Activated T-cell treated with anti-CD3 and anti-CD28 coated beads for 24 hours (primary cell): ENCODE results near the gene HK1.
A peak's percentile ranks its signal among the peaks of the same experiment; 100 is the strongest.
"Not testable (repeated sequence)": the region's sequence is repeated elsewhere in the genome, so short reads cannot be mapped to it uniquely, and the experiment has no call there.

Experiments used
- DNase-seq: peaks from one replicate; pipeline ENCODE4 v3.0.0-alpha.2; 2020; ENCODE audit warnings: low read depth

The HK1 gene

GRCh38 chr10:69421611-69422308, 143.5 kb downstream of the HK1 start:
- no peak for DNase-seq

GRCh38 chr10:69422676-69423075, 144.4 kb downstream of the HK1 start:
- no peak for DNase-seq

- no peak for DNase-seq
Observed at GRCh38 chr10:69425041-69425440, 146.7 kb downstream of the HK1 start.

GRCh38 chr10:69425511-69426298, 147.4 kb downstream of the HK1 start:
- no peak for DNase-seq

- DNase-seq = no peak
Observed at GRCh38 chr10:69426376-69426727, 148.1 kb downstream of the HK1 start.

GRCh38 chr10:69428165-69428564, 149.9 kb downstream of the HK1 start:
- DNase-seq = no peak

- no peak for DNase-seq
Observed at GRCh38 chr10:69434169-69434568, 155.9 kb downstream of the HK1 start.

GRCh38 chr10:69434926-69435325, 156.6 kb downstream of the HK1 start:
- no peak for DNase-seq

GRCh38 chr10:69435966-69436520, 157.7 kb downstream of the HK1 start:
- no peak for DNase-seq

GRCh38 chr10:69437321-69438259, 159.3 kb downstream of the HK1 start:
- no peak for DNase-seq

- DNase-seq = no peak
Observed at GRCh38 chr10:69438536-69439349, 160.4 kb downstream of the HK1 start.

GRCh38 chr10:69439350-69439739, 161.0 kb downstream of the HK1 start:
- no peak for DNase-seq

- no peak for DNase-seq
Observed at GRCh38 chr10:69439813-69440506, 161.7 kb downstream of the HK1 start.

GRCh38 chr10:69443354-69443753, 165.1 kb downstream of the HK1 start:
- no peak for DNase-seq

- no peak for DNase-seq
Observed at GRCh38 chr10:69445041-69445440, 166.7 kb downstream of the HK1 start.

GRCh38 chr10:69446229-69446628, 167.9 kb downstream of the HK1 start:
- DNase-seq = no peak

- no peak for DNase-seq
Observed at GRCh38 chr10:69446650-69447151, 168.4 kb downstream of the HK1 start.

GRCh38 chr10:69449841-69450240, 171.5 kb downstream of the HK1 start:
- peak; percentile 25 for DNase-seq

GRCh38 chr10:69450395-69450794, 172.1 kb downstream of the HK1 start:
- not testable (repeated sequence) for DNase-seq

GRCh38 chr10:69451209-69451783, 173.0 kb downstream of the HK1 start, which contains the start of gene TSPAN15:
TSPAN15 (plus strand) TSS chr10:69451465; CDS start chr10:69451595, 130 bp downstream.
- peak; percentile 74 for DNase-seq
